ENCODE measurements around the gene DPH6. TPM values are rescaled to one million over a fixed set of nuclear protein-coding genes. Genes with fewer than 3 reads are reported as not detected.

DPH6 gene
- total and polyA plus RNA-seq, 8 donors, result 2.6 to 15.1 (median 11.8) TPM

- no peak overlapping the region for H3K4me3 ChIP-seq
- FAIRE-seq, result no peak
- WGBS, 2 donors, result 98 to 100% methylated on average over 2 of the region's 2 CpGs
Observed at GRCh38 chr15:35540021-35540420, 5.9 kb downstream of the DPH6 start.

DNA sequence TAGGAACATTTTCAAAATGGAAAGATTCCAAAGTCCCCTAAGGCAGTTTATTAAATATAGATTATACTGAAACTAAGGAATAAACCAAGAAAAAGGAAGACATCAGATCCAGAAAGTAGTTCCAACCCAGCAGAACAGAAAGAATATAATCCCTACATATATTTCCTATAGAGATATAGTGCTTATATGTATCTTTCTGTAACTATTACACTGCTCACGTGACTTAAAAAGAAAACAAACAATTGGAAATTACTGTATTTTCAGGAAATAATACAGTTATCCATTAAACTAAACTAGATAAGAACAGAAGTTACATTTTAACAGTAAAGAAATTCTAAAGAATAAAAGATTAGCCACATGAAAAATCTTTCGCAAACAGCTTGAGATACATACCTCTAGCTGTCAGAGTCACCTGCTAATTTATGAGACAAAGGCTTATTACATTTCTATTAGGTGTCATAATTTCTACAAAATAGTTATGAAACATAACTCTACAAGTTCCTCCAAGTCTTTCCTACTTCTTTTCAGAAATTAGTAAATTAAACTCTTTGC lies 10.5 kb downstream of the DPH6 start:
- H3K9me3 ChIP-seq, result no peaks in the 10 kb centered on the region
- peaks cover 19 to 28% (median 21%) of the 10 kb centered on the region in 3 donors for H3K4me1 ChIP-seq
- peak overlapping the region in 2 of 4 donors; percentile 48 to 54 for H3K27ac ChIP-seq
- WGBS, 2 donors, result 8 to 9% methylated on average over 2 of the region's 2 CpGs
- no peaks in the 10 kb centered on the region for H3K27me3 ChIP-seq
- FAIRE-seq (peak; percentile 64), ATAC-seq (peak in 3 of 4 donors; percentile 34 to 67 (median 41)), DNase-seq (no peak)
- intact Hi-C loops (cut with DNase I), result no loop called here
- H3K36me3 ChIP-seq, result peaks cover 0 to 6% (median 0%) of the 10 kb centered on the region in 3 donors
- TF ChIP-seq CTCF (IDR thresholded peaks at IDR 0.05), result no peak
- no peak overlapping the region for H3K4me3 ChIP-seq

More at GRCh38 chr15:35540021-35540420, 5.9 kb downstream of the DPH6 start:
- TF ChIP-seq CTCF (IDR thresholded peaks at IDR 0.05), result no peak
- Histone ChIP-seq H3K4me1 (peaks cover 17 to 27% (median 19%) of the 10 kb centered on the region in 3 donors), H3K36me3 (peaks cover 0 to 6% (median 0%) of the 10 kb centered on the region in 3 donors), H3K27ac (no peak overlapping the region), H3K27me3 (no peaks in the 10 kb centered on the region), H3K9me3 (no peaks in the 10 kb centered on the region)
- ATAC-seq, result no peak
- intact Hi-C loops (cut with DNase I), result no loop called here
- DNase-seq, result no peak

DNA sequence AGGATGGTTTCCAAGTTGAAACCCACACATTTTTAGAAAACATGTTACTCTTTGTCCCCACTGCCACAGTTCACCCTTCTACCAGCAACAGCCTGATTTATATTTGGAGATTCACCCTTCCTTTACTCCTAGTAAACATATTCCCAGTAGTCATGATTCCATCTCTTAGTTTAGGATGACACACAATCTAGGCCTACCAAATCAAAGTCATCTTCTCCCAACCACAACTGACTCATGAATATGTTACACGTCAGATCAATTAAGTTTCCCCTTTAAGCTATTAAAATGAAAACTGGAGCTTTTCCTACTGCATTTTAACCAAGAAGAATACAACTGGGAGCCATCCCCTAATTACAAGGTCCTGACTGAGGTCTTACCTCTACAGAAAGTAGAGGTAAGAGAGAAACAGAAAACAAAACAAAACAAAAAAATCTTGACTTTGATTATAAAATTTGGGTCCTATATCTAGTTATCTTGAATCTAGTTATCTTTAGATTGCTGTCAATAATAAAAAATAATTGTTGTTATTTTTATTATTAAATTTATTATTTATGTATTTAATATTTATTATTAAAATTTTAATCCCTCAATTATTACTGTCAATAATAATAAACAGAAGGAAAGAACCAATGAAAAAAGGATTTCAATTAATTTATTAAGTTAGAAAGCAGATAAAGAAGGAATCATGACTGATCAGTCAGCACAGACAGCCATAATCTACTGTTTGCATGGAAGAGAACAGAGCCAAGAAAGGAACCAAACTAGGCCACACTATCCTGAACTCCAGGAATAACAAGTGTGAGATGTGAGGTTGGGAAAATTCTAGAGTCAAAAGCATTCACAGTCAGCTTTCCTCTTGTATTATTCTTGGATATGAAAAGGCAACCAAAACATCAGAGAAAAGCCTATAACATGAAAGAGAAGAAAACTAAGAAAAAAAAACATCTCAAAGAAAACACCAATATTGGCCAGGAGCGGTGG lies 12.5 kb downstream of the DPH6 start:
- Histone ChIP-seq H3K36me3 (peaks cover 0 to 6% (median 0%) of the 10 kb centered on the region in 3 donors), H3K4me1 (peaks cover 23 to 31% (median 30%) of the 10 kb centered on the region in 3 donors), H3K9me3 (no peaks in the 10 kb centered on the region), H3K4me3 (no peak overlapping the region), H3K27me3 (no peaks in the 10 kb centered on the region), H3K27ac (no peak overlapping the region)
- intact Hi-C loops (cut with DNase I), result no loop called here
- ATAC-seq (no peak), FAIRE-seq (peak; percentile 88), DNase-seq (no peak)
- TF ChIP-seq CTCF (IDR thresholded peaks at IDR 0.05), result no peak
- WGBS, 2 donors, result 94% methylated on average over 2 of the region's 2 CpGs

DNA sequence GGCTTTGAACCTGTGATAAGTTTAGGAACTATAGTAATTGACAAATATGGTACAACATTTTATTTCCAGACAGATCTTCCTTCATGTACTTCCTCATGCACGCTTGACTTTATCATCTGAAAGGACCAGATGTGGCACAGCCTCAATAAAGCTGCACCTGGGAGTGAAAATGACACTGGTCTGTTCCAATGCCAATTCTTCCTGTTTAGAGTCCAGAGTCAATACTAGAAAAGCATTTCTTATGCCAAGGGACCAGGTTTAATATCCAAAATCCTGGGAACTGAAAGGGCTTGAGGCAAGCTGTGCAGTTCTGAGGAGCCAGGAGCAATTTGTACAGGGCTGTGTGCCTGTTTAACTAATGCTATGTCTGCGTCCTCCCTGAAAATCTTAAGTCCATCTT lies 15.3 kb downstream of the DPH6 start:
- ATAC-seq, result peak; percentile 84 to 94 (median 90)
- Histone ChIP-seq H3K4me3 (no peak overlapping the region), H3K4me1 (peaks cover 14 to 25% (median 23%) of the 10 kb centered on the region in 3 donors), H3K9me3 (no peaks in the 10 kb centered on the region), H3K27ac (no peak overlapping the region), H3K27me3 (no peaks in the 10 kb centered on the region), H3K36me3 (no peaks in the 10 kb centered on the region)
- intact Hi-C loops (cut with DNase I), result no loop called here
- no peak for FAIRE-seq
- peak in 3 of 6 donors; percentile 23 to 45 (median 40) for DNase-seq
- 36 to 42% methylated on average over 2 of the region's 2 CpGs for WGBS, 2 donors
- no peak for TF ChIP-seq CTCF (IDR thresholded peaks at IDR 0.05)
